IPS-20b (cell line): ENCODE results near the gene USF2.

ENCODE experiments used
- H3K27ac ChIP-seq: one replicate; pipeline ENCODE4 v1.5.1; 2013; ENCODE audit warnings: low read length
- H3K27me3 ChIP-seq: 2 replicates; pipeline ENCODE4 v1.6.1; 2013; ENCODE audit warnings: mild to moderate bottlenecking, low read length, inconsistent platforms; ENCODE audit not compliant: insufficient read depth
- H3K36me3 ChIP-seq: 2 replicates; pipeline ENCODE4 v1.6.1; 2013; ENCODE audit warnings: low read depth, mild to moderate bottlenecking, inconsistent platforms, low read length, moderate library complexity; ENCODE audit not compliant: insufficient read depth
- H3K4me1 ChIP-seq: 2 replicates; pipeline ENCODE4 v1.6.1; 2013; ENCODE audit warnings: mild to moderate bottlenecking, control low read depth, inconsistent platforms, low read length, moderate library complexity; ENCODE audit not compliant: insufficient read depth
- H3K4me3 ChIP-seq: 2 replicates; pipeline ENCODE4 v1.5.1; 2013; ENCODE audit warnings: mild to moderate bottlenecking, low read length, inconsistent platforms
- H3K9ac ChIP-seq: 2 replicates; pipeline ENCODE4 v1.6.1; 2013; ENCODE audit warnings: low read depth, mild to moderate bottlenecking, inconsistent platforms, low read length, moderate library complexity
- H3K9me3 ChIP-seq: 2 replicates; pipeline ENCODE4 v1.6.1; 2013; ENCODE audit warnings: mild to moderate bottlenecking, low read depth, low read length, inconsistent platforms; ENCODE audit not compliant: insufficient read depth

USF2 gene

GRCh38 chr19:35248310-35249145 is 20.2 kb upstream of the USF2 start, which contains the start of gene LSR:
TSS of gene LSR (plus strand) at chr19:35249002. CDS start at chr19:35249023, 21 bp downstream.
- peak within 1 kb of the TSS; percentile 99 for H3K9ac ChIP-seq
- peak within 1 kb of the TSS; percentile 98 for H3K27ac ChIP-seq
- no peaks in the 10 kb centered on the region for H3K27me3 ChIP-seq
- no peaks in the 10 kb centered on the region for H3K9me3 ChIP-seq
- H3K4me1 ChIP-seq, result peaks cover 12% of the 10 kb centered on the region
- H3K36me3 ChIP-seq, result peaks cover 26% of the 10 kb centered on the region
- peak within 1 kb of the TSS; percentile 94 for H3K4me3 ChIP-seq

- Histone ChIP-seq H3K27ac (peak overlapping the region; percentile 98), H3K36me3 (peaks cover 31% of the 10 kb centered on the region), H3K4me3 (peak overlapping the region; percentile 94)
Observed at GRCh38 chr19:35249146-35249847, 19.5 kb upstream of the USF2 start.

GRCh38 chr19:35249848-35250711 is 18.7 kb upstream of the USF2 start:
- Histone ChIP-seq H3K27ac (no peak overlapping the region), H3K27me3 (no peaks in the 10 kb centered on the region), H3K4me1 (peaks cover 14% of the 10 kb centered on the region), H3K4me3 (peak overlapping the region; percentile 94), H3K36me3 (peaks cover 39% of the 10 kb centered on the region), H3K9me3 (no peaks in the 10 kb centered on the region), H3K9ac (peak overlapping the region; percentile 99; the same call in 1 of the 2 replicates)

More at GRCh38 chr19:35249146-35249847, 19.5 kb upstream of the USF2 start:
- Histone ChIP-seq H3K27me3 (no peaks in the 10 kb centered on the region), H3K9me3 (no peaks in the 10 kb centered on the region), H3K9ac (peak overlapping the region; percentile 99), H3K4me1 (peaks cover 14% of the 10 kb centered on the region)

- H3K4me1 ChIP-seq, result peaks cover 14% of the 10 kb centered on the region
- H3K9me3 ChIP-seq, result no peaks in the 10 kb centered on the region
- no peak overlapping the region for H3K4me3 ChIP-seq
- no peak overlapping the region for H3K9ac ChIP-seq
- H3K27ac ChIP-seq, result no peak overlapping the region
- no peaks in the 10 kb centered on the region for H3K27me3 ChIP-seq
- peaks cover 53% of the 10 kb centered on the region for H3K36me3 ChIP-seq
Observed at GRCh38 chr19:35251456-35251855, 17.3 kb upstream of the USF2 start.

GRCh38 chr19:35253316-35254286 is 15.2 kb upstream of the USF2 start:
- peaks cover 73% of the 10 kb centered on the region for H3K36me3 ChIP-seq
- H3K27ac ChIP-seq, result no peak overlapping the region
- no peaks in the 10 kb centered on the region for H3K9me3 ChIP-seq
- H3K27me3 ChIP-seq, result no peaks in the 10 kb centered on the region
- no peak overlapping the region for H3K4me3 ChIP-seq
- H3K4me1 ChIP-seq, result peaks cover 11% of the 10 kb centered on the region
- no peak overlapping the region; the same call in 1 of the 2 replicates for H3K9ac ChIP-seq

- Histone ChIP-seq H3K4me3 (no peak overlapping the region), H3K9ac (no peak overlapping the region), H3K4me1 (peaks cover 11% of the 10 kb centered on the region), H3K27ac (no peak overlapping the region), H3K9me3 (no peaks in the 10 kb centered on the region), H3K36me3 (peaks cover 83% of the 10 kb centered on the region), H3K27me3 (no peaks in the 10 kb centered on the region)
Observed at GRCh38 chr19:35254341-35255297, 14.1 kb upstream of the USF2 start.

GRCh38 chr19:35256566-35256965 is 12.2 kb upstream of the USF2 start:
- Histone ChIP-seq H3K27ac (no peak overlapping the region), H3K36me3 (peaks cover 83% of the 10 kb centered on the region)

GRCh38 chr19:35257113-35257461 is 11.7 kb upstream of the USF2 start:
- H3K36me3 ChIP-seq, result peaks cover 85% of the 10 kb centered on the region
- H3K9ac ChIP-seq, result no peak overlapping the region

More at GRCh38 chr19:35256566-35256965, 12.2 kb upstream of the USF2 start:
- Histone ChIP-seq H3K4me3 (no peak overlapping the region), H3K4me1 (peaks cover 7% of the 10 kb centered on the region; the same call in 1 of the 2 replicates), H3K9ac (no peak overlapping the region), H3K27me3 (no peaks in the 10 kb centered on the region), H3K9me3 (no peaks in the 10 kb centered on the region)

GRCh38 chr19:35260694-35261304 is 8.0 kb upstream of the USF2 start:
- H3K4me3 ChIP-seq, result no peak overlapping the region
- no peak overlapping the region for H3K27ac ChIP-seq
- no peaks in the 10 kb centered on the region; the same call in 1 of the 2 replicates for H3K4me1 ChIP-seq
- no peaks in the 10 kb centered on the region for H3K27me3 ChIP-seq
- H3K9me3 ChIP-seq, result no peaks in the 10 kb centered on the region
- peaks cover 94% of the 10 kb centered on the region for H3K36me3 ChIP-seq
- no peak overlapping the region for H3K9ac ChIP-seq

More at GRCh38 chr19:35257113-35257461, 11.7 kb upstream of the USF2 start:
- no peaks in the 10 kb centered on the region for H3K9me3 ChIP-seq
- H3K4me3 ChIP-seq, result no peak overlapping the region
- H3K4me1 ChIP-seq, result peaks cover 7% of the 10 kb centered on the region; the same call in 1 of the 2 replicates
- H3K27ac ChIP-seq, result no peak overlapping the region
- no peaks in the 10 kb centered on the region for H3K27me3 ChIP-seq
